T47D (cell line): ENCODE results near the gene IQSEC1.

ENCODE experiments used
- DNase-seq, 2 experiments: peaks; one replicate each; pipeline versions ENCODE4 v3.0.0 to v3.0.0-alpha.2; 2011 to 2012; ENCODE audit warnings: low read depth in 1 of 2, low spot score in 1 of 2
- JUND ChIP-seq: IDR thresholded peaks from 2 replicates; pipeline ENCODE4 v1.6.1; 2012; ENCODE audit warnings: low read depth
- in situ Hi-C: cut with HindIII; loops from 2 replicates; pipeline ENCODE4 v1.10.0; 2016; ENCODE audit warnings: low sequenced_read_pairs, low pct_unique_long_range_greater_than_20kb

The IQSEC1 gene

DNA sequence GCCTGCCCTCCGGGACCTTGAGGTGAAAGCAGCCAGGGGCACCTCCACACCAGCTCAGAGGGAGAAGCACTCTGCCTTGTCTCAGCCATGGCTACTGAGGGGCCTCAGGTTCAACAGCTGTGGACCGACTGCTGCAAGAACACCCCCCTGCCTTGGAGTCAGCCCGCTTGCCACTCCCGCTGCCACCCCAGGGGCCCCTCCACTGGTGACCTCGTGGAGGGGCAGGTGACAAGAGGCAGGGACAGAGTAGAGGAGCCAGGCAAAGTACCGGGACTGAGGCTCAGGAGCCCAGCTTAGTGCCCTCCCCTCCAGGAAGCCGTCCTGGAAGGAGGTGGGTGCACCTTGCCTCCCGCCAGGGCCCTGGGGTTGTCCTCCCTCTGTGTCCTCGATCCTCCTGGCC, 152.3 kb downstream of the IQSEC1 start:
- DNase-seq: no peak
- in situ Hi-C loops: no loop called here
- no peak for TF ChIP-seq JUND

DNA sequence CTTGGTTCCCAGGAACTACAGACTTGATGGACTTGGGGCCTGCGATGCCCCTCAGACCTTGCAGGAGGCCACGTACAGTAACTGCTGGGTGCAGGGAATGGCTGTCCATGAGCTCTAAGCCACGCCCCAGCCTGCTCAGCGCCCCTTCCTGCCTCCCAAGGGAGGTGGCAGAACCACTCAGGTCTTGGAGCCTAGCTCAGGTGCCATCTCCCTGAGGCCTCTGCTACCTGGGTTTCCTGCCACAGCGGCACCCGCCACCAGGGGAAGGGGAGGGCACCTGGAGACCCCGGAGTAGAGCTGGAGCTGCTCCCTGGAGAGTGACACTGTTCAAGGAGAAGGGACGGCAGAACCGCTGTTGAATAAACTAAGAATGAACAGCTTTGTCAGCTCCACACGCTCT, 154.0 kb downstream of the IQSEC1 start:
- TF ChIP-seq JUND: no peak
- in situ Hi-C loops: no loop called here
- DNase-seq: no peak

DNA sequence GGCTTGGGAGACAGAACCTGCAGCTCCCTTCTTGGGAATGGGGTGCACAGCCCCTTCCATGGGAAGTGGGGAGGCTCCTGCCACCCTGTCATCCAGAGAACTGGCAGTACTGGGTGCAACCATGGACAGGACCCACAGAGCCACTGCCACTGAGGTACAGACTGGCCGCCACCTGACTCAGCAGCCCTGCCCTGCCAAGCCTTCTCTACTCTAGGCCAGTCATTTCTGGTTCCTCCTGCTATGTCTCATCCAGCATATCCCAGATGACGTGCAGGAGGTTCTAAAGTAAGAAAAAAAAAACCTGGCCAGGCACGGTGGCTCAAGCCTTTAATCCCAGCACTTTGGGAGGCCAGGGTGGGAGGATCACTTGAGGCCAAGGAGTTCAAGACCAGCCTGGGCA, 155.0 kb downstream of the IQSEC1 start:
- in situ Hi-C loops: no loop called here
- DNase-seq: no peak
- no peak for TF ChIP-seq JUND

DNA sequence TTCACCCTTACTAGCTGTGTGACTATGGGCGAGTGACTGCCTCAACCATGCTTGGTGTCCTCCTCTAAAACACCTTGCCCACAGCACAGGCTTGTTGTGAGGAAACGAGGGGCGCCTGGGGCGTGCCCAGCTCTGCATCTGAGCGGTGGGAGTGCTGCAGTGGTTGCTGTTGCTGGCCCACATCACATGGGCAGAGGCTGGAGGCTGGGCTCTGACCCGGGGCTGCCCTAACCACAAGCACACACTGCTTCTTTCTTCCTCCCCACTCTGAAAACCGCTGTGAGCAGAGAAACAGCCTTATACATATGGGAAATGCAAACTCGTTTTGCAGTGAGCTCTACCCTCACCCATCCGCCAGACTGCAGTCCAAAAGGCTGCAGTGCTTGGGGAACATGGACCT, 157.1 kb downstream of the IQSEC1 start:
- in situ Hi-C loops: no loop called here
- TF ChIP-seq JUND: no peak
- no peak for DNase-seq

DNA sequence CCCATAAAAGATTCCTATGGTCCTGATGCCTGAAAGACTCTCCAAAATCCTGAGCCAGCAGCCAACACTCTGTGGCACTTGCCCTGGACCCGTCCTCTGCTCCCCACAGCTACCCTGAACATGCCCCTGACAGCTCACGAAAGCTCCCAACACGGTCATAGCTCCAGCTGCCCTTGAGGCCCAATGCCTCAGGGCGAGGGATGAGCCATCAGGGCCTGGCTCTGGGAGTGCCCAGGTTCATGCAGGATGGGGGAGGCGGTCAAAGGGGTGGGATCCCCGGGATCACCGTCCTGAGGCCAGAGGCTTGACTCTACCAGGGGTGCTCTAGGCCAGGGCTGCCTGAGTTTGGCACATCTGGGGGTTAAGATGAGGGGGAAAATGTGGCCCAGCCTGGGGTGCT, 159.1 kb downstream of the IQSEC1 start:
- in situ Hi-C loops: no loop called here
- no peak for DNase-seq
- no peak for TF ChIP-seq JUND

DNA sequence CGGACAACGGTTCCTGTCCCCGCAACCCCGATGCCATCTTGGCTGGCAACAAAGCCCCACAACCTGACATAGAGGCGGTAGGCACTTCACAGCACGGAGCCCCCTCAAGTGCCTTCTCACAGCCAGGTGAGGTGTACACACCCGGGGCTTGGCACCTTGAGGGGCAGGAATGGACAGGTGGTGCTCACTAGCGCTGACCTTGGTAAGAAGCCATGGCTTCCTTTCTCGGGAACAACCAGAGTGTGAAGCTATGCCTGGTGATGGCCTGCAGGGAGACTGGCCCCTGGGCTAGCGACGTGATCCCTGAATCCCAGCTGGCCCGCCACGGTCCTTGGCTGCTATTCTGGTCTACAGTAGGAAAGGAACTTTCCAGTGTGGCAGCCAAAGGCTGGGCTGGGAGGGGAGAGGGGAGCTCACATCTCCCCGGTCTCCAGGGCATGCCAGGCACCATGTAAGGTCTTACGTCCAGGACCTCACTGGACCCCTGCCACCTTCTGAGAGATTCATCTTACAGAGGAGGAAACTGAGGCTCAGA, 161.3 kb downstream of the IQSEC1 start:
- no peak for TF ChIP-seq JUND
- DNase-seq: no peak
- in situ Hi-C loops: no loop called here

DNA sequence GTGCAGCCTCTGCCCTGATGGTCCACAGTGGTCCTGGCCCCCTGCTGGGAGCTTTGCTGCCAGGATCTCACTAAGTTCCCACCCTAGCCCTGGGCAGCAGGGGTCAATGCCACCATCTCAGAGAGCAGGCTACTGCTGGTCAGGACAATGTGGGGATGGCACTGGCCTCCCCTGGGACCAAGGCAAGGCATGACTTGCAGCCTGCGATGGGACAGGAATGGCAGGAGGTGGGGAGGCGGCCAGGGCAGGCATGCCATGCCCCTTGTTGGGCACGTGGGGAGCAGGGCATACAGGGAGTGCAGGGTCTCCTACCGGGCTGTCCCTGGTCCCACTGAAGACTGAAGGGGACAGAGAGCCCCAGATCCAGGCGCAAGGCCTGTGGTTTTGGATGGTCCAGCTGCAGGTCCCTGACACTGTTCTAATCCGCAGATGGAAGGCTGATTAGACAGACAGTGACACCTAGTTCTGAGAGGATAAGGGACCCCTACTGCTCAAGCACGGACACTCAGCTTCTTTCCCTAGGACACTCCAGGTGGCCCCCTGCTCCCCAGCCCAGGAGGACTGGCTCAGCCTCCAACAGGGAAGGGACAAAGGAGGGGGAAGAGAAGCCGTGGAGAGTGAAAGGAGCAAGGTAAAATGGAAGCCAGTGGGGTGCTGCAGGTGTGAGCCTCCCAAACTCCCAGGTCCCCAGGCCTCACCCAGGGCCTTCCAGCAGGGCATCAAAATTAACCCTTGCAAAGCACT, 162.7 kb downstream of the IQSEC1 start:
- in situ Hi-C loops: no loop called here
- no peak for DNase-seq
- TF ChIP-seq JUND: no peak

DNA sequence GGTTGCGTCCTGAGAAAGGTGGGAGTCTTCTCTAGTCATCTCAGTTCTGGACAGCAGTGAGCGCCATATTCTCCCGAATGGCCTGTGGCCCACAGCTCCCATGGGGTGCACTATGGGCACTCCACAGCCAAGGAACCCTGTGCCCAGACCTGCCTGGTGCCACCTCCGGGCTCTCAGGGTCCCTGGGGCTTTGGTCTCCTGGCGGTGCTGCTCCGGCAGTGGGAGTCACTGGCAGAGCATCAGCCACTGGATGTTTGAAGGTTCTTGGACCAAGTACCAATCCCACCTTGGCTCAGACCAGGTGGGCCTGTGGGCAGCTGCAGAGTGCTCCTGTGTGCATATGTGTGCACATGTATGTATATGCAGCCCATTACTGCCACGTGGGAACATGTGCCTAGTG, 163.5 kb downstream of the IQSEC1 start:
- TF ChIP-seq JUND: no peak
- in situ Hi-C loops: no loop called here
- no peak for DNase-seq

DNA sequence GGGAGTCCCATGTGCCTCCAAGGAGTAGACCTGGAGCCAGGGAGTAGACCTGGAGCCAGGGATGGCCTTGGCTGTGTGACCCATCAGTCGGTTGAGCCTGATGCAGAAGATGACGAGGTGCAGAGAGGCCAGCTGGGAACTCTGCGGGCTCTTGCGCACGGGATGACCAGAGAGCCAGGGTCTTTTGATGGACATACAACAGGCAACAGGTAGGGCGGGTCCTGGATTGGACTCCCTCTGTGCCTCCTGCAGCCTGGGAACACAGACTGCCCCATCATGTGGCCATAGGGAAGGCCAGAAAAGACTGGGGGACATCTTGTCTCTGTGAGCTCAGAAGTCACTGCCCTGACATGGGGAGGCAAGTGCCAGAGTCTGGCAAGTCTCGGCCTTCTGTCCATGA, 164.4 kb downstream of the IQSEC1 start:
- in situ Hi-C loops: no loop called here
- TF ChIP-seq JUND: no peak
- no peak for DNase-seq

DNA sequence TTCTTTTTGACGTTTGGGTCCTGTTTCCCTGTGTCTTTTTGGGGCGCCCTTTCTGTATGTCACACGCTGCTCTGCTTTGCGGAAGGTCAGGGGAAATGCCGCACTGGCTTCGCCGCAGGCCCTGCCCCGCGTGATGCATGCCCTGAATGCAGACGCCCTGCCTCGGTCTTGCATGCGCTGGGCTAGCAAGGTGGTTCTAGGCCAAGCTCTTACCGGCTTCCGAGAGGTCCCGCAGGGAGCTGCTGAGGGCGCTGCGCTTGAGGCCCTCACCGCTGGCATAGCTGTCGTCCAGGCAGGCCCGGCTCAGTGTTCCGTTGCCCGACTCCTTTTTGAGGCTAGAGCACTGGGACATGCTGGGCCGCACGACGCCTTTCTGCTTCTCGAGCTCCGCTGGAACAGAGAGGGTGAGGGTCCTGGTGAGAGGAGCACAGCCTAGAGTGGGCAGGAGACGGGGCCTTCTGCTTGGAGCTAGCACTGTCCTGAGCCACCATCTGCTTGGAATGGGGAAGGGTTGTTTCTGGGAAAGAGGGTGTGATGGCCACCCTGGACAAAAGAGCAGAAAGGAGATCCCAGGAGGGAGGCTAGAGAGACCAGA, 165.0 kb downstream of the IQSEC1 start:
- TF ChIP-seq JUND: no peak
- in situ Hi-C loops: no loop called here
- no peak for DNase-seq

DNA sequence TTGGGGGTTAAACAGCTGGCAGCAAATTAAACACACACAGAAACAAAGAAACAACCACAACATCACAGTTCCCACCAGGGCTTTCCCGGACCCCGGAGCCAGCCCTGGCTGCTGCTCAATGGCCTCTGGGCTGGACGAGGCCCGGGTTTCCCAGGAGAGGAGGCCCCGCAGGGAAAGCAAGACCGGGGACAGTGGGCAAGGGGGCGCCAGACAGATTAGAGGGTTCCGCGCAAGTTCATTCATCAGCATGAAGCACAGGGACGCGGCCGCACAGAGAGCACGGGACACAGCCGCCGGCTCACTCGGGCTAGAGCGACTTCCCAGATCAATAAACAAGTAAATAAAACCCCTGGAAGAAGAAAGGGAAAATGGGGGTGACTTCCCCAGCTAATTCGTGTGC, 165.5 kb downstream of the IQSEC1 start:
- in situ Hi-C loops: no loop called here
- TF ChIP-seq JUND: no peak
- no peak for DNase-seq

DNA sequence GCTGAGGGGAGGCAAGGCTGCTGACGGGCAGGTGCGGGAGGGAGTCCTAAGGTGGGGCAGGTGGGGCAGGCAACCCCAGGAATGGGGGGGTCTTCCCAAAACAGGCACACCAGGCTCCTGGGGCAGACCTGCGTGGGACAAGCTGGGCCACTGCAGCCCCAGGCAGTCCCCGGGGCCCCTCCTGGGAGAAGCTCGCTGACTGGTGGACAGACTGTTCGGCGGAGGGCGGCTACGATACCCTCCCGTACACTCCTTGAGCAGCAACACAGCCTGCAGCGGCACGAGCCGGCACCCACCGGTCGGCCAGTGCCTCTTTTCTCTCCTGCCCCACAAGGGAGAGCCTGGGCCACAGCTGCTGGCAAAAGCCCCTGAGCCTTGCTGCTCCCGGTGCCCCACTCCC, 165.9 kb downstream of the IQSEC1 start:
- in situ Hi-C loops: no loop called here
- DNase-seq: no peak
- no peak for TF ChIP-seq JUND

DNA sequence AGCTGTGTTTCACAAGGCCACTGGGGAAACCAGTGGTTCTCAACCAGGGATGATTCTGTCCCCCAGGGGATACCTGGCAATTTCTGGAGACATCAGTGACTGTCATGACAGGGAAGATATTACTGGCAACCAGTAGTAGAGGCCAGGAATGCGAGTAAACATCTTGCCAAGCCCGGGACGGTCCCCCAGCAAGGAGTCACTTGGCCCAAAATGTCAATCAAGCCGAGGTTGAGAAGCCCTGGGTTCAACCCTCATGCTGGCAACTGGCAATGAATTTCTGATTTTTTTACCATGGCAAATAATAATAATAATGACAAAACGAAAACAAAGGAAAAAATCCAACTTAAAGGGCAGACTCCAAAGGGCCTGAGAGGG, 166.3 kb downstream of the IQSEC1 start:
- in situ Hi-C loops: no loop called here
- TF ChIP-seq JUND: no peak
- no peak for DNase-seq
